ENCODE measurements around the gene SYTL4. TPM values are rescaled to one million over a fixed set of nuclear protein-coding genes. Genes with fewer than 3 reads are reported as not detected.

SYTL4 gene
- total RNA-seq, 6 donors from 2014 or later = 7.4 to 26.2 (median 15.9) TPM

GRCh38 chrX:100647095-100647494 is 84.8 kb downstream of the SYTL4 start:
- DNase-seq = no peak
- 10% methylated on average over 1 of the region's 1 CpG; no CpG with 5 or more reads in 1 of the 2 donors for WGBS, 2 donors
- H3K4me1 ChIP-seq = peaks cover 0 to 2% (median 0%) of the 10 kb centered on the region in 4 donors
- H3K27me3 ChIP-seq = no peaks in the 10 kb centered on the region
- TF ChIP-seq CTCF (IDR thresholded peaks at IDR 0.05) (no peak), EP300 (IDR thresholded peaks at IDR 0.05) (no peak), POLR2AphosphoS5 (IDR thresholded peaks at IDR 0.05) (no peak), POLR2A (IDR thresholded peaks at IDR 0.05) (no peak)
- no peaks in the 10 kb centered on the region for H3K9me3 ChIP-seq
- no peak overlapping the region for H3K27ac ChIP-seq
- H3K4me3 ChIP-seq = no peak overlapping the region
- no peaks in the 10 kb centered on the region for H3K36me3 ChIP-seq
- ATAC-seq (ENCODE audit: low FRiP score in 2 of 2) = peak in 1 of 2 donors; percentile 14

DNA sequence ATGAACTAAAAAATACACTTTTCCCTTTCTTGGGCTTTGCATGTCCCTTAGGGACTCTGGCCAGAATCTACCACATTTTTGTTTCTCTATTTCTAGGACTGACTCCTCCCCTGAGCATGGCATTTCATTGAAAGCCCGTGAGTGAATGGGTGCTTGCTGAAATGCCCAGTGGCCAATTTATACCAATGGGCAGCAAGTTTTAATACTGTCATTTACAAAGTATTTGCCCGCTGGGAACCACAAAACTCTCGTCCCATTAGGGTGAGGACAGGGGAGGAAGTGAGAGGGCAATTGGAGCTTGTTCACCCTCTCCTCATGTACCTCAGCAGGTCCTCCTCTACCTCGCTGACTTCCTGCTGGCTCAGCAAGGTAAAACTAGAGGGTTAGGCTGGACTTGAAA is 86.8 kb downstream of the SYTL4 start:
- TF ChIP-seq CTCF (IDR thresholded peaks at IDR 0.05) (no peak), POLR2A (IDR thresholded peaks at IDR 0.05) (no peak), EP300 (IDR thresholded peaks at IDR 0.05) (no peak), POLR2AphosphoS5 (IDR thresholded peaks at IDR 0.05) (no peak)
- no peak for ATAC-seq (ENCODE audit: low FRiP score in 2 of 2)
- WGBS, 2 donors = 55 to 74% methylated on average over 4 of the region's 4 CpGs
- H3K27me3 ChIP-seq = no peaks in the 10 kb centered on the region
- H3K9me3 ChIP-seq = no peaks in the 10 kb centered on the region
- peak overlapping the region in 3 of 4 donors; percentile 14 to 25 (median 25) for H3K4me3 ChIP-seq
- no peaks in the 10 kb centered on the region for H3K36me3 ChIP-seq
- peak overlapping the region in 3 of 4 donors; percentile 8 to 74 (median 44) for H3K27ac ChIP-seq
- DNase-seq = no peak
- H3K4me1 ChIP-seq = no peaks in the 10 kb centered on the region

DNA sequence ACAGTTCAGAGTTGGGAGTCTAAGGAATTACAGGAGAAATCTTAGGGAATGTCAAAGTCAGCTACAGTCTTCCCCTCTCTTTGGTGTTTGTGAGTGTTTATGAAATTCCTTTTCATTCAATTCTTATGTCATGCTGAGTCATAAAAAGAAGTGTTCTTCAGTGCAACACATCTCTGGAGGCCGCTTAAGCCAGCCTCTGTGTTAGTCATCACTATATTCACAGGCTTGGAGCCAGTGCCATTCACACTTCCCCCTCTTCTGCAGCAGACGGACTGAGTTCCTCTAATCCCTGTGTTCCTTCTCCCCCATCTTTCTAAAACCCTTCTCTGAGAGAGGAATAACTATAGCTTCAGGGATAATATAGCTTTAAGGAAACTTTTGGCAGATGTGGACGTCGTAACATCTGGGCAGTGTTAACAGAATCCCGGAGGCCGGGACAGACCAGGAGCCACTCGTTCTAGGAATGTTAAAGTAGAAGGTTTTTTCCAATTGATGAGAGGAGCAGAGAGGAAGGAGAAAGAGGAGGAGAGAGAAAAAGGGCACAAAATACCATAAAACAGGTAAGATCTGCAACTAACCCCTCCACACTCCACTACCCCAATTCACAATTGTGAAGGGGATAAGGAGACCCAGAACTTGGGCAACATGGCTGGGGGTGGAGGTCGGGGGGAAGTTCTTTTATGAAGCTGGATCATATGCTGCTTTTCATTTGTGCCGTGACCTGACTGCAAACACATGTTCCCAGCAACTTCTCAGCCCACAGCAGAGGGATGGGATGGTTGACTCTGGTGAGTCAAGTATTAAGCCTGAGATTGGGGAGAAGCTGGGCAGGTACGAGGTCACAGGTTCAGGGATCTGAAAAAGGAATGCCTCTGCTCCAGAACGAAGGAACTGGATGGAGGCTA is 87.7 kb downstream of the SYTL4 start, which contains the start of gene SRPX2:
SRPX2 (plus strand) TSS at position 244 of the 905 bp plus-strand sequence. CDS start 2,124 bp downstream, outside the sequence.
- Histone ChIP-seq H3K27me3 (no peaks in the 10 kb centered on the region), H3K27ac (peak within 1 kb of the TSS; percentile 17 to 74 (median 44)), H3K36me3 (no peaks in the 10 kb centered on the region), H3K9me3 (no peaks in the 10 kb centered on the region), H3K4me1 (no peaks in the 10 kb centered on the region), H3K4me3 (peak within 1 kb of the TSS in 3 of 4 donors; percentile 14 to 25 (median 25))
- peak; percentile 71 to 90 for ATAC-seq (ENCODE audit: low FRiP score in 2 of 2)
- TF ChIP-seq POLR2AphosphoS5 (IDR thresholded peaks at IDR 0.05) (peak; percentile 38 to 46), EP300 (IDR thresholded peaks at IDR 0.05) (no peak), CTCF (IDR thresholded peaks at IDR 0.05) (no peak), POLR2A (IDR thresholded peaks at IDR 0.05) (peak in 1 of 4 donors; percentile 42)
- DNase-seq = peak in 1 of 2 donors; percentile 53
- WGBS, 2 donors = 30 to 58% methylated on average over 11 of the region's 11 CpGs

DNA sequence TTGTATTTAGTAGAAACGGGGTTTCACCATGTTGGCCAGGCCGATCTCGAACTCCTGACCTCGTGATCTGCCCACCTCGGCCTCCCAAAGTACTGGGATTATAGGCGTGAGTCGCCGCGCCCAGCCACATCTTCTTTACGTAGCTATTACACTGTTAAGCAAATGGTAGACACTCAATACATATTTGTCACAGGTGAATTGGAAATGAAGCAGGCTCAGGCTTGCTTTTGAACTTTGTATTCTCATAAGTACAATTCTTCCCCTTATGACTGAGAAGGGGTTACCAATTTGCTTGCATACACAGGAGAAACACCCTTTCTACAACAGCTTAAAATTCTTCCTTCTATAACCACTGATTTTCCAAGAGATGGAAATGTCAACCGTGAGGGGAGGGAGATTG is 88.7 kb downstream of the SYTL4 start:
- WGBS, 2 donors = 79 to 81% methylated on average over 3 to 11 of the region's 11 CpGs
- Histone ChIP-seq H3K9me3 (no peaks in the 10 kb centered on the region), H3K36me3 (no peaks in the 10 kb centered on the region), H3K4me1 (no peaks in the 10 kb centered on the region), H3K4me3 (no peak overlapping the region), H3K27me3 (no peaks in the 10 kb centered on the region), H3K27ac (peak overlapping the region in 1 of 4 donors; percentile 17)
- TF ChIP-seq POLR2AphosphoS5 (IDR thresholded peaks at IDR 0.05) (no peak), EP300 (IDR thresholded peaks at IDR 0.05) (no peak), CTCF (IDR thresholded peaks at IDR 0.05) (no peak), POLR2A (IDR thresholded peaks at IDR 0.05) (no peak)
- no peak for DNase-seq
- ATAC-seq (ENCODE audit: low FRiP score in 2 of 2) = no peak

Measured in upper lobe of left lung (tissue), 6 donors.